ENCODE results near the gene KCND2. TPM values are rescaled to one million over a fixed set of nuclear protein-coding genes. Genes with fewer than 3 reads are reported as not detected.

Gene KCND2
- total and polyA plus RNA-seq, 2 of the 4 experiments (the other 2 are of a cell fraction) = under 0.01 TPM; not detected in 1

GRCh38 chr7:120760050-120760449, 487.1 kb downstream of the KCND2 start:
- BruUV-seq (replicated peaks) = no TSS peak
- H4K5ac ChIP-seq (ENCODE audit: low read depth, low read length) = no peak overlapping the region
- in situ Hi-C loops (cut with MboI; ENCODE audit: low sequenced_read_pairs) = no loop called here

More at GRCh38 chr7:120760050-120760449, 487.1 kb downstream of the KCND2 start:
- Histone ChIP-seq H3K9me3 (ENCODE audit: control insufficient read depth, insufficient read depth, low read length) (no peaks in the 10 kb centered on the region), H4K20me1 (ENCODE audit: insufficient read depth, low read length) (no peaks in the 10 kb centered on the region), H3K23ac (ENCODE audit: low read depth, low read length) (no peak overlapping the region), H3K36me3 (ENCODE audit: control insufficient read depth, insufficient read depth, low read length) (no peaks in the 10 kb centered on the region), H3K27me3 (ENCODE audit: control insufficient read depth, insufficient read depth, low read length) (peaks cover 1% of the 10 kb centered on the region; the same call in 1 of the 2 replicates), H3K79me1 (ENCODE audit: low read depth in 1 of 2, low read length in 2 of 2) (no peaks in the 10 kb centered on the region), H3K4me3 (ENCODE audit: insufficient read depth, low read depth, low read length) (no peak overlapping the region), H3K4me2 (ENCODE audit: low read depth, low read length) (no peak overlapping the region), H3K56ac (ENCODE audit: extremely low read depth, insufficient read depth, low read length) (no peak overlapping the region), H4K91ac (ENCODE audit: insufficient read depth, low read depth, low read length) (no peak overlapping the region), H3K9me1 (ENCODE audit: insufficient read depth, low read length) (no peaks in the 10 kb centered on the region), H2AFZ (replicated peaks; ENCODE audit: low read length, poor library complexity) (no peak overlapping the region), H2BK5ac (ENCODE audit: low read depth, low read length, poor library complexity, severe bottlenecking) (no peak overlapping the region), H3K27ac (ENCODE audit: insufficient read depth, low read length) (no peak overlapping the region), H2BK120ac (ENCODE audit: low read depth, low read length) (no peak overlapping the region), H3K9ac (ENCODE audit: low read depth, low read length) (no peak overlapping the region), H2BK20ac (ENCODE audit: low read depth, low read length) (no peak overlapping the region), H3K4me1 (ENCODE audit: control insufficient read depth, insufficient read depth, low read length) (no peaks in the 10 kb centered on the region), H2BK15ac (ENCODE audit: low read depth, low read length) (no peak overlapping the region), H3K14ac (replicated peaks; ENCODE audit: low read depth, low read length) (no peak overlapping the region), H3K18ac (ENCODE audit: low read depth, low read length) (no peak overlapping the region), H4K8ac (ENCODE audit: low read depth in 2 of 2, low read length in 2 of 2) (no peak overlapping the region), H2AK9ac (replicated peaks; ENCODE audit: low read depth, low read length, poor library complexity) (no peak overlapping the region), H2AK5ac (ENCODE audit: low read depth, low read length) (no peak overlapping the region), H3K4ac (ENCODE audit: low read depth, low read length) (no peak overlapping the region)
- ATAC-seq (ENCODE audit: low read depth) (no peak), DNase-seq (no peak)
- dilution Hi-C loops (cut with HindIII; ENCODE audit: low sequenced_read_pairs, unreplicated experiment) = no loop called here
- CTCF ChIA-PET = no interaction called here
- TF ChIP-seq RFX5 (IDR thresholded peaks at IDR 0.05; ENCODE audit: low read depth, low read length) (no peak), NFE2L2 (IDR thresholded peaks at IDR 0.05; ENCODE audit: low read depth, low read length) (no peak), BHLHE40 (IDR thresholded peaks at IDR 0.05; ENCODE audit: low read depth, low read length) (no peak), CEBPB (IDR thresholded peaks at IDR 0.05; ENCODE audit: low read depth, low read length) (no peak), RAD21 (IDR thresholded peaks at IDR 0.05; ENCODE audit: low read length) (no peak), POLR2A (IDR thresholded peaks at IDR 0.05; ENCODE audit: low read depth, low read length) (no peak), RCOR1 (IDR thresholded peaks at IDR 0.05; ENCODE audit: insufficient replicate concordance, low read length) (no peak), MAZ (IDR thresholded peaks at IDR 0.05; ENCODE audit: borderline replicate concordance, low read depth, low read length) (no peak), USF2 (IDR thresholded peaks at IDR 0.05; ENCODE audit: low read depth, low read length) (no peak), MXI1 (IDR thresholded peaks at IDR 0.05; ENCODE audit: borderline replicate concordance, low read depth, low read length) (no peak), SMC3 (IDR thresholded peaks at IDR 0.05; ENCODE audit: low read depth, low read length) (no peak), CTCF (conservative IDR thresholded peaks at IDR 0.05; ENCODE audit: low read depth, low read length) (no peak), MAFK (IDR thresholded peaks at IDR 0.05; ENCODE audit: low read depth, low read length) (no peak), CHD1 (IDR thresholded peaks at IDR 0.05; ENCODE audit: low read depth, low read length) (no peak), ELK1 (IDR thresholded peaks at IDR 0.05; ENCODE audit: borderline replicate concordance, low read depth, low read length) (no peak), FOS (IDR thresholded peaks at IDR 0.05; ENCODE audit: low read depth, low read length) (no peak)
- intact Hi-C loops (cut with micrococcal nuclease) = no loop called here
- POLR2A ChIA-PET (ENCODE audit: unreplicated experiment) = no interaction called here
- WGBS, 2 experiments (ENCODE audit: extremely low coverage in 2 of 2, insufficient read length in 1 of 2) = 67% methylated on average over 1 of the region's 2 CpGs; no CpG with 5 or more reads in 1 of the 2 experiments
